ENCODE data around the gene MAPK12.

DNA sequence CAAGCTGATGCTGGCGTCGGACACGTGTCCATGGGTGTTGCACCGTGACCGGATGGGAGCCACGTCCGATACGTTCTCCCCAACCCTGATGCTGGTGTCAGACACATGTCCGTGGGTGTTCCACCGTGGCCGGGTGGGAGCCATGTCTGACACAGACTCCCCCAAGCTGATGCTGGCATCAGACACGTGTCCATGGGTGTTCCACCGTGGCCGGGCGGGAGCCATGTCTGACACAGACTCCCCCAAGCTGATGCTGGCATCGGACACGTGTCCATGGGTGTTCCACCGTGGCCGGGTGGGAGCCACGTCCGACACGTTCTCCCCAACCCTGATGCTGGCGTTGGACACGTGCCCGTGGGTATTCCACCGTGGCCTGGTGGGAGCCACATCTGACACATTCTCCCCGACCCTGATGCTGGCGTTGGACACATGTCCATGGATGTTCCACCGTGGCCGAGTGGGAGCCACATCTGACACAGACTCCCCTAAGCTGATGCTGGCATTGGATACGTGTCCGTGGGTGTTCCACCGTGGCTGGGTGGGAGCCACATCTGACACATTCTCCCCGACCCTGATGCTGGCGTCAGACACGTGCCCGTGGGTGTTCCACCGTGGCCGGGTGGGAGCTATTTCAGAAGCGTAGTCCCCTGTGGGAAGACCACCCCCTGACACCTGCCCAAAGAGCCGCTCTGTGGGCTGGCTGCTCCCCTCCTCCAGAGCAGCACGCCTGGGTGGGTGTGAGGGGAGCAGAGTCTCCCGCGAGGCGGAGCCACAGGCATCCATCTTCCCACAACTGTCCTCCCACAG is 40.7 kb downstream of the MAPK12 start:
- TF ChIP-seq, protein P1, sequence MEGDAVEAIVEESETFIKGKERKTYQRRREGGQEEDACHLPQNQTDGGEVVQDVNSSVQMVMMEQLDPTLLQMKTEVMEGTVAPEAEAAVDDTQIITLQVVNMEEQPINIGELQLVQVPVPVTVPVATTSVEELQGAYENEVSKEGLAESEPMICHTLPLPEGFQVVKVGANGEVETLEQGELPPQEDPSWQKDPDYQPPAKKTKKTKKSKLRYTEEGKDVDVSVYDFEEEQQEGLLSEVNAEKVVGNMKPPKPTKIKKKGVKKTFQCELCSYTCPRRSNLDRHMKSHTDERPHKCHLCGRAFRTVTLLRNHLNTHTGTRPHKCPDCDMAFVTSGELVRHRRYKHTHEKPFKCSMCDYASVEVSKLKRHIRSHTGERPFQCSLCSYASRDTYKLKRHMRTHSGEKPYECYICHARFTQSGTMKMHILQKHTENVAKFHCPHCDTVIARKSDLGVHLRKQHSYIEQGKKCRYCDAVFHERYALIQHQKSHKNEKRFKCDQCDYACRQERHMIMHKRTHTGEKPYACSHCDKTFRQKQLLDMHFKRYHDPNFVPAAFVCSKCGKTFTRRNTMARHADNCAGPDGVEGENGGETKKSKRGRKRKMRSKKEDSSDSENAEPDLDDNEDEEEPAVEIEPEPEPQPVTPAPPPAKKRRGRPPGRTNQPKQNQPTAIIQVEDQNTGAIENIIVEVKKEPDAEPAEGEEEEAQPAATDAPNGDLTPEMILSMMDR (IDR thresholded peaks at IDR 0.05): no peak
- TF ChIP-seq ZFX (IDR thresholded peaks at IDR 0.05; ENCODE audit: borderline replicate concordance): no peak

Measured in 22Rv1 (cell line).